NCI-H82 treated with DMSO at 0.1 percent for 48 hours (cell line): ENCODE results near the gene GH2.
"Not testable (repeated sequence)": the region's sequence is repeated elsewhere in the genome, so short reads cannot be mapped to it uniquely, and the experiment has no call there.

ENCODE experiments used
- DNase-seq: peaks from one replicate; lab custom pipeline; 2025; ENCODE audit not compliant: unreplicated experiment; lab: John Stamatoyannopoulos, UW

Gene GH2

DNA sequence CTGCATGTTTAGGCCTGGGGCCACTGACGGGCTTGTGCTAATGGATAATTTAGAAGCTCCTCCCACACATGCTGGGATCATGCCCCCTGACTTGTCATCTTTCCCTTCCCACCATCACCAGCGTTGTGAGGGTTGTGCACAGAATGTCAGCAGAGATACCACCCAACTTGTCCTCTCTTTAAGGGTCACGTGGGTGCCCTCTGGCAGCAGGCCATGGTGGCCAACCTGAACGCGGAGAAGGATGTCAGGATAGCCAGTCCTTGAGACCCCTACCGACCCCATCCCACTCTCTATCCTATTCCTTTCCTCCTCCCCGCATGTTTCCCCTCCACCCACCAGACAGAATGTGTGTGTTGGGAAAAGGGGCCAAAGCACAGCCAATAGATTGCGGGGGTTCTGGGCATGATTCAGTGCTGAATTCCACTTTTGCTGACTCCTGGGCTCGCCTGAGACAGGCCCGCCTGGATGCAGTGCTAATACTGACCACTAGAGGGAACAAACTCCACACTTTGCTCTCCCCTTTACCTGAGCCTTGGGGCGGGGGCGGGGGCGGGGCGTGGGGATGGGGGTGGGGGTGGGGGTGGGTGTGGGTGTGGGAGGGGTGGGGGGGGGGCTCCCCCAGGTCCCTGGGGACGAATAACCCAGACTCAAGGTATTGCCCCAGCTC, at the start of gene GH2:
TSS of gene GH2 (minus strand) at position 10 of the 667 bp plus-strand sequence. CDS start 143 bp downstream, outside the sequence.
- DNase-seq, result peak; percentile 60

DNA sequence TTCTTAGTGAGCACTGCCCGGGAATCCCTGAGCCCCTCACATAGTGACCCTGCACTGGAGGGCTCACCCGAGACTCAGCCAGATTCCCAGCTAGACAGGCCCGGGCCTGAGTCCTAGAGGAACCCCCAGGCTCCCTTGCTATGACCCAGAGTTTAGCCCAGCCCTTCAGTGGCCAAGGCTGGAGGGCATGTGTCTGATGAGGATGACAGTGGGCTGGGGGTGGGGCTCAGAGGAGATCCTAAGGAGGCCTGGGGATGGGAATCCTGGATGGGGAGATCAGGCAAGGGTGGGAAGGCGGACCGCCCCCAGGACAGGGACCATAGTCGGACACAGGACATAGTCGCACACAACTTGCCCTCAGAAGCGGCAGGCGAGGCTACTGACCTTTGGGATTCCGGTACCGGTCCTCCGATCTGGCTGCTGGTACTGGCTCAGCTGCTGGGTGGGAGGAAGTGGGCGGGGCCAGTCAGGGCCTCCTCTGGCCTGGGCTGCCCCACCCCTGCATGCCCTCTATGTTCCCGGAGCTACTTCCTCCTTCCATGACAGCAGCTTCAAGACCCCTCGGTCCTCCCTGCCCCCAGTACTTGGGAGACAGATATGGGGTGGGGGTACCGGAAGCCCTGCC, 49.3 kb upstream of the GH2 start:
- DNase-seq, result no peak

DNA sequence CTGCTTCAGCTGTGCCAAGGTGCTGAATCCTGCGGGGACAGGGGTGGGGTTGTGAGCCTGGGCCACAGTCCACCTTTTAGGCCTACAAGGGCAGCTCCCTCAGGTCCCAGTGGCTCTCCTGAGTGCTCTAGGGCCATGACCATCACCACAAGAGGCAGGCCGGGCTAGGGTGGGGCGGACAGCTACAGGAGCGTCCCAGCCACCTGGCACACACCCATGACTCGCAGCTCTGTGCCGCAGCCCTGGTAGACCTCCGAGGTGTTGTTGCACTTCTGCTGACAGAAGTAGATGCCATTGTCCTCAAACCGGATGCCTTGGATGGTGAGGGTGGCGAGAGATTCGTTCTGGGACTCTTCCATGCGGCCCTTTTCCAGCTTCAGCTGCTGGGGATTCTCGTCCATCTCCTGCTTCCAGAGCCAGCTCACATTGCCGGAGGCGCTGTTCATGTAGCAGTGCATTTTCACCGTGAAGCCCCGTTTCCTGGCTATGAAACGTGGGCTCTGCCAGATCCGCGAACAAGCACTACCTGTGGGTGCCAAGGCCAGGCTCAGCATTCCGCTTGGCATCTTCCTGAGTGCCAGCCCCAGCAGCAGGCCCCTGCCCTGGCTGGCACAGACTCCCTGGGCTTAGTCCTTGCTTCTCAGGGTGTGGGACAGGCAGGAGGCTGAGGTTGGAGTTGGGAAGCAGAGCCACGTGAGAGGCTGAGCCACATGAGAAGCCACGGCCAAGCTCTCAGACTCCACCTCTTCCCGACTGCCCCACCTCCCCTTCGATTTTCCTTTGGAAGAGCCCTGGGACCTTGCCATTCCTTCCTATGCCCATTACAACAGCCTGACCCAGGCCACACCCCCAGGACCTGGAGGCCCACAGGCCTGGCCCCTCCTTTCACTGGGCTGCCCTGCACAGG, 48.4 kb upstream of the GH2 start:
- DNase-seq, result no peak

DNA sequence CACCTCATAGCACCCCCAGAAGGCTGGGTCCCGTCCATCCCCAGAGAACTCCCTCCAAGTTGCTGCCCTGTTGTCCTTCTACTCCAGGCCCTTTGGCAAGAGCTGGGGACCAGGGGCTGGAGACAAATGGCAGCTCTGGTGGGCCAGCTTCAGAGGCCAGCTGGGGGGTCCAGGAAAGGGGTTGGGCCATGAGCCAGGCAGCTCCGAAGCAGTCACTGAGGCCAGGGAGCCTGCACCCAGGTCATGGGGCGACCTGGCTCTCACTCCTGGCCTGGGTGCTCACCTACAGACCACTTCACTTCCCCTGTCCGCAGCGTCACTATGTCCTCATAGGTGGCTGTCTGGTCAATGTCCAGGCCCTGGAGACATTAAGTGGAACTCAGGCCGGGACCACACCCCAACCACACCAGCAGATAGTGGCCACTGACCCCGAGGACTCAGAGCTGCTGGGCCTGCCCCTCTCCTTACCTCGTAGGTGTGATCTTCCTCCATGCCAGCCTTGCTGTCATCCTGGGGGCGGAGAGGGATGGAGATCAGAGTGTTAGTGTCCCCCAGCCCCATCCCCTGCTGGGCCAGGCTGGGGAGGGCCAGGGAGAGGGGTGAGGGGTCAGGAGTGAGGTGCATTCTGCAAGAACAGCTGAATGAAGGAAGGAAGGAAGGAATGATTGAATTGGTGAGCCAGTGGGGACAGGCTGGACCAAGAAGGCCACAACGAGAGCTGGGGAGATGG, 47.4 kb upstream of the GH2 start:
- no peak for DNase-seq

DNA sequence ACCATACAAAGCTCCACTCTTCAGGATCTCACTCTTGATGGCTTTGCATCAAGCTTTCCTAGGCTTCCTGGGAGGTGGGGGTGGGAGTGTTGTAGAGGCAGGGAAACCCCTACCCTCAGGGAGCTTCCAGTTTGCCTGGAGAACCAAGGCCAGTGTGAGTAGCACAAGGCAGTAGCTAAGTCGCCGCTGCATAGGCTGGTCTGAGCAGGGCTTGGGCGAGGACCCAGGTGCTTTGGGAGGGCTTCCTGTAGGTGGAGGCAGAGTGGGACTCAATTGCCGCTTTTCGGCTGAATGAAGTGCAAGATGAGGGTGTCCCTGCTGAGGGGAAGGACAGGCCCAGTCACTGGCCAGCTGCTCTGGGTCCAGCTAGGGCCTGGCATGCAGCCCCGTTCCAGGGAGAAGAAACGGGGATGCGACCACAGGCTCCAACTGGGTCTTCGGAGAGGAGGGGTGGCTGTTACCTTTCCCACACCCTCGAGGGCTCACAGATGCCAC, 46.5 kb upstream of the GH2 start:
- no peak for DNase-seq

DNA sequence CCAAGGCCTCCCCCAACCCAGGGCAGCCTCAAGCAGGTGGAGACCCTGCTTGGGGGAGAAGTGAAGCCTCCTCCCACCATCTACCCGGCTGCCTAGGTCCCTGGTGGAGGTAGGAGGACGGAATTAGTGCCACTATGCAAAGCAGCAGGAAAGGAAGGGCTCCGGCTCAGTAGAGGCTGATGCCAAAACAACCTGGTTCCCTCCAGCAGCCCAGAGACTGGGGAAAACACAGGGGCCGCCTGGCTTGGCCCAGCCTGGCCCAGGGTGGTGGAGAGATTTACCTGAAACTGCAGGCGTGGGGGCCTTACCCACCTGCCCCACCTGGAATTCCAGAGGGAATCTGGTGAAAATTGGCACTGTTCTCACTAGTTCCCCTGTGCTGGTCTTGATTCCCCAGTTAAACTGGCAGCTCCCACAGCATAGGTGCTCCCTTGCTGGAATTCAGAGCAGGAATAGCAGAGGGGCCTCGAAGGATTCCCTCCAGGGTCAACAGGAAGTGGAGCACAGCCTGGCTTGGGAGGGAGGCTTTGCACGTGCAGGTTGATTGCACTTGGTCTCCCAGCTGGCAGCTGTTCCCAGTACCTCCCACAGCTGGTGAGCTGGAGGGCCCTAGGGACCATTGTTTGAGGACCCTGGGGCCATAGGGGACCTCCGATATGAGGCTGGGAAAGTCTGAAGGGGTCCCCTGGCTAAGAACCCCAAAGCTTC, 45.9 kb upstream of the GH2 start:
- no peak for DNase-seq

DNA sequence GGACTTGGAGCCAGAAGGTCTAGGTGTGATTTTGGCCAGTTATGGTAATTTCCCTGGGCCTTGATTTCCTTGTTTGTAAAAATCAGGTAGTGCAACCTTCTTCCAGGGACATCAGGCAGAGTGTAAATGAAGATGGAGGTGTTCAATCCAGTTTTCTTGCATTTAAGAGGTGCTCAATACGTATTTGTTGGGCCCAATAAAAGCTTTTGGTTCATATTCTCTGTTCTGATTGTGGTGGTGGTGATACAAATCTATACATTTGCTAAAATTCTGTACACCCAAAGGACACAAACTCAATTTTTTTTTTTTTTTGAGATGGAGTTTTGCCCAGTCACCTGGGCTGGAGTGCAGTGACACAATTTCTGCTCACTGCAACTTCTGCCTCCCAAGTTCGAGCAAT, 44.4 kb upstream of the GH2 start:
- DNase-seq, result no peak

DNA sequence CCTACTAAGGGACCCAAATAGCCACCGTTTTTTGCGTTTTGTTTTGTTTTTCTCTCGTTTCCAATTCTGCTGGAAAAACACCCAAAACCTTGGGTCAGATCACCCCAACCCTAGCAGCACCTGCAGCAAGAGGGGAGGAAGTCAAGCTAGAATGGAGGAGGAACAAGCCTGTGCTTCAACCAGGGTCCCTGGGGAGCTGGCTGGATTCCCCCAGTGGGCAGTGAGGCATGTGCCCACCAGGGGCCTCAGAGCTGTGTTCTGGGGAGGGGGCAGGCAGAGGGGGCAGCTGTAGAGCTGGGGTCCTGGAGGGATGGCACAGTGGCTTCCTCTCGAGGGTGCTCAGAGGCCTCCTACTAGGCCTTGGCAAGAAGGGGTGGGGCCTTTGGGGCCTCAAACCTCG, 43.9 kb upstream of the GH2 start:
- no peak for DNase-seq

DNA sequence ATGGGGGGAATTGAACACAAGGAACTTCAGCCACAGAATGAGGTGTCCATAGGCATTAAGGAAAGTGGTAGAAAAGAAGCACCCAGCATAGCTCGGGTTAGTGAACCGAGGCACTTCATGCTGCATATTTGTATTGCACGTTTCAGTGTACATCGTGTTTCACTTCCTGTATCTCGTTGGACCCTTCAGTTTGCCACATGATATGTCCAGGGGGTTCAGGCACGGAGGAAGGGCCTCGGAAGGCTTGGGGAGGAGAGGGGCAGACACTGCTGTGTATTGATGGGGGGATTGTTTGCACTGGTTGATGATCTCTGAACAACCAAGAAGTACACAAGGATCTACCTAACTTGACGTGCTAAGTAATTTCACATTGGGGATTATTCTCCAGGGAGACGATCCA, 40.7 kb upstream of the GH2 start:
- DNase-seq, result not testable (repeated sequence)

DNA sequence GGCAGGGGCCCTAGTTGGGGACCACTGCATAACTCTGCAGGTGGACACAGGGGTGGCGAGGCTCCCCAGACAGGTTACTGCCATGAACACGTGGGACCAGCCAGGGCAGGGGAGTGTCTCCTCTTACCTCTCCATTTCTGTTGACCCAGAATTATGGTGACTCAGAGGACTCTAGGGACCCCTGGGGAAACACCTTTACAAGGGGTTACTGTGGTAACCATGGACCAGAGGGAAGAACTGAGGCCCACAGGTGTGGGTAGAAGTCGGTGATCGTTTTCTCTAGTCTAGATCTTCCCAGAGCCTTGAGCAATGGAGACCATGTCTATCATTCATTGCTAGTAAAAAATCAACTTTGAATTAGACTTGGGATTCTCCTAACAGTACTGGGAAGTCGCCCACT, 39.0 kb upstream of the GH2 start:
- not testable (repeated sequence) for DNase-seq

DNA sequence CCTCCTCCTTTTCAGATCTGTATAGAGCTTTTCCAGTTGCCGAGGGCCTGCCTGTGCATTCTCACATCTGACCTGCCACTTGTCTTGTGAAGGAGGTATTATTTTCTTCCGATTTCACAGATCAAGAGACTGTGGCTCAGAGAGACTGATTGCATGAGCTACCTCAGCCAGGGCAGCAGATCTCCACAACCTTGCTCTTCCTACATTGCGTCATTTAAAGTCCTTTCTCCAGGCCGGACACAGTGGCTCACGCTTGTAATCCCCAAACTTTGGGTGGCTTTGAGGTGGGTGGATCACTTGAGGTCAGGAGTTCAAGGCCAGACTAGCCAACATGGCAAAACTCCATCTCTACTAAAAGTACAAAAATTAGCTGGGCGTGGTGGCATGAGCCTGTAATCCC, 38.3 kb upstream of the GH2 start:
- not testable (repeated sequence) for DNase-seq

DNA sequence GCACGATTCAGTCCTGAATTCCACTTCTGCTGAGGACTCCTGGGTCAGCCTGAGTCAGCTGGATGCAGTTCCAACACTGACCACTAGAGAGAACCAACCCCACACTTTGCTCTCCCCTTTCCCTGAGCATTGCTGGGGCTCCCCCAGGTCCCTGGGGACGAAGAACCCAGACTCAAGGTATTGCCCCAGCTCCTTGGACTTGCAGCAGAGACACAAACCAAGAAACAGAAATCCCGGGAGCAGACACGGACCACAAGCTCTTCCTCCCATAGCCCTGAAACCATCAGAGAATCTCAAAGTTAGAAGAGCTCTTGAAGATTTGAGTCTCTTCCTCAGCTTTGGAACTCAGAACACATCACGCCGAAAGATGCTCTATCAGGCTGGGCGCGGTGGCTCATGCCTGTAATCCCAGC, 37.6 kb upstream of the GH2 start:
- DNase-seq, result peak; percentile 7

DNA sequence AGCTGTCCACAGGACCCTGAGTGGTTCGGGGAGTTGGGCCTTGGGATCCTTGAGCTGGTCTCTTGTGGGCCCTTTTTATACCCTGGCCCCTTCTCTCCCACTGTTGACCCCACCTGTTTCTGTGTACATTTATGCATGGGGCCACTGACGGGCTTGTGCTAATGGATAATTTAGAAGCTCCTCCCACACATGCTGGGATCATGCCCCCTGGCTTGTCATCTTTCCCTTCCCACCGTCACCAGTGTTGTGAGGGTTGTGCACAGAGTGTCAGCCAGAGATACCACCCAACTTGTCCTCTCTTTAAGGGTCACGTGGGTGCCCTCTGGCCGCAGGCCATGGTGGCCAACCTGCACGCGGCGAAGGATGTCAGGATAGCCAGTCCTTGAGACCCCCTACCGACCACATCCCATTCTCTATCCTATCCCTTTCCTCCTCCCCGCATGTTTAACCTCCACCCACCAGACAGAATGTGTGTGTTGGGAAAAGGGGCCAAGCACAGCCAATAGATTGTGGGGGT, 37.1 kb upstream of the GH2 start, which contains the start of gene GH1:
TSS of gene GH1 (minus strand) at position 51 of the 517 bp plus-strand sequence. CDS start 63 bp downstream, outside the sequence.
- DNase-seq, result not testable (repeated sequence)

DNA sequence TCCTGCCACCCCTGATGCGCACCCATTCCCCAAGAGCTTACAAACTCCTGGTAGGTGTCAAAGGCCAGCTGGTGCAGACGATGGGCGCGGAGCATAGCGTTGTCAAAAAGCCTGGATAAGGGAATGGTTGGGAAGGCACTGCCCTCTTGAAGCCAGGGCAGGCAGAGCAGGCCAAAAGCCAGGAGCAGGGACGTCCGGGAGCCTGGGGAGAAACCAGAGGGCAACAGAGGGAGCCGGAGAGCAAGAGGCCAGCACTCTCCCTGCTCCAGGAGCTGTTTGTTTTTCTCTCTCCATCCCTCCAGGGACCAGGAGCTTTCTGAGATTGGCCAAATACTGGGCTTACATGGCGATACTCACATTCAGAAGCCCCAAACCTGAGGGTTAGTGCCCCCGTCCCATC, 36.6 kb upstream of the GH2 start:
- no peak for DNase-seq

DNA sequence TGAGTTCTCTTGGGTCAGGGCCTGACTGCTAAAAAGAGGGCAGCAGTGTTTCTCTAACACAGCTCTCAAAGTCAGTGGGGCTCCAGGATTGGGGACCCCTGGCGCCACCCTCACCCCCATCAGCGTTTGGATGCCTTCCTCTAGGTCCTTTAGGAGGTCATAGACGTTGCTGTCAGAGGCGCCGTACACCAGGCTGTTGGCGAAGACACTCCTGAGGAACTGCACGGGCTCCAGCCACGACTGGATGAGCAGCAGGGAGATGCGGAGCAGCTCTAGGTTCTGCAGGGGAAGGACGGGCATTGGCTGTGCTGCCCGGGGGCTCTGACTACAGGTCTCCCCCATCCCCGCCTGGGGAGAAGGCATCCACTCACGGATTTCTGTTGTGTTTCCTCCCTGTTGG, 35.9 kb upstream of the GH2 start:
- no peak for DNase-seq

DNA sequence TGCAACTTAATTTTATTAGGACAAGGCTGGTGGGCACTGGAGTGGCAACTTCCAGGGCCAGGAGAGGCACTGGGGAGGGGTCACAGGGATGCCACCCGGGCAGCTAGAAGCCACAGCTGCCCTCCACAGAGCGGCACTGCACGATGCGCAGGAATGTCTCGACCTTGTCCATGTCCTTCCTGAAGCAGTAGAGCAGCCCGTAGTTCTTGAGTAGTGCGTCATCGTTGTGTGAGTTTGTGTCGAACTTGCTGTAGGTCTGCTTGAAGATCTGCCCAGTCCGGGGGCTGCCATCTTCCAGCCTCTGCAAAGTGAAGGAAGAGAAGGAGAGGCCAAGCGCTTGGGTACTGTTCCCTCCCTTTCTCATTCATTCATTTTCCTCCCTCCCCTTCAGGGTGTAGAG, 35.5 kb upstream of the GH2 start:
- DNase-seq, result not testable (repeated sequence)

DNA sequence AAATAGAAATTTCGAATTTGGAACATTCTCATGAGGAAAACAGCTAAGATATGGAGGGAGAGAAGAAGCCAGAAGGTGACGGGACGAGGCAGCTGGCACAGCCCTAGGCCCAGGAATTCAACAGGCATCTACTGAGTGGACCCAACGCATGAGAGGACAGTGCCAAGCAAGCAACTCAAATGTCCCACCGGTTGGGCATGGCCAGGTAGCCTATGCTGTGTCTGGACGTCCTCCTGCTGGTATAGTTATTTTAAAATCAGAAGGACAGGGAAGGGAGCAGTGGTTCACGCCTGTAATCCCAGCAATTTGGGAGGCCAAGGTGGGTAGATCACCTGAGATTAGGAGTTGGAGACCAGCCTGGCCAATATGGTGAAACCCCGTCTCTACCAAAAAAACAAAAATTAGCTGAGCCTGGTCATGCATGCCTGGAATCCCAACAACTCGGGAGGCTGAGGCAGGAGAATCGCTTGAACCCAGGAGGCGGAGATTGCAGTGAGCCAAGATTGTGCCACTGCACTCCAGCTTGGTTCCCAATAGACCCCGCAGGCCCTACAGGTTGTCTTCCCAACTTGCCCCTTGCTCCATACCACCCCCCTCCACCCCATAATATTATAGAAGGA, 34.9 kb upstream of the GH2 start:
- no peak for DNase-seq

DNA sequence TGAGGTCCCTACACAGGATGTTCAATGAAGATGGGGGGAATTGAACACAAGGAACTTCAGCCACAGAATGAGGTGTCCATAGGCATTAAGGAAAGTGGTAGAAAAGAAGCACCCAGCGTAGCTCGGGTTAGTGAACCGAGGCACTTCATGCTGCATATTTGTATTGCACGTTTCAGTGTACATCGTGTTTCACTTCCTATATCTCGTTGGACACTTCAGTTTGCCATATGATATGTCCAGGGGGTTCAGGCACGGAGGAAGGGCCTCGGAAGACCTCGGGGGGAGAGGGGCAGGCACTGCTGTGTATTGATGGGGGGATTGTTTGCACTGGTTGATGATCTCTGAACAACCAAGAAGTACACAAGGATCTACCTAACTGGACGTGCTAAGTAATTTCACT, 34.0 kb upstream of the GH2 start:
- not testable (repeated sequence) for DNase-seq

DNA sequence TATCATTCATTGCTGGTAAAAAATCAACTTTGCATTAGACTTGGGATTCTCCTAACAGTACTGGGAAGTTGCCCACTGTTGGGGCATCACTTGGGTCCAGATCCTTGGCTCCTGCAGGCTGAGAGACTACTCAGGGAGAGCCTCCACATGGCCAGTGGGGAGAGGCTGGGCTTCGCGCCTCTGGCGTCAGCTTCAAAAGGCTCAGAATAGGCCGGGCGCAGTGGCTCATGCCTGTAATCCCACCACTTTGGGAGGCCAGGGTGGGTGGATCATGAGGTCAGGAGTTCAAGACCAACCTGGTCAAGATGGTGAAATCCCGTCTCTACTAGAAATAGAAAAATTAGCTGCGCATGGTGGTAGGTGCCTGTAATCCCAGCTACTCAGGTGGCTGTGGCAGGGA, 32.7 kb upstream of the GH2 start:
- DNase-seq, result no peak

DNA sequence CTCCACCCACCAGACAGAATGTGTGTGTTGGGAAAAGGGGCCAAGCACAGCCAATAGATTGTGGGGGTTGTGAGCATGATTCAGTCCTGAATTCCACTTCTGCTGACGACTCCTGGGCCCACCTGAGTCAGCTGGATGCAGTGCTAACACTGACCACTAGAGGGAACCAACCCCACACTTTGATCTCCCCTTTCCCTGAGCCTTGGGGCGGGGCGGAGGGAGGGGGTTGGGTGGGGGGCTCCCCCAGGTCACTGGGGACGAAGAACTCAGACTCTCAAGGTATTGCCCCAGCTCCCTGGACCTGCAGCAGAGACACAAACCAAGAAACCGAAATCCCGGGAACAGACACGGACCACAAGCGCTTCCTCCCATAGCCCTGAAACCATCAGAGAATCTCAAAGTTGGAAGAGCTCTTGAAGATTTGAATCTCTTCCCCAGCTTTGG, 29.9 kb upstream of the GH2 start:
- peak; percentile 28 for DNase-seq
